ENCODE results near the gene TMEM44.

GRCh38 chr3:194620196-194620595 is 13.0 kb downstream of the TMEM44 start:
- TF ChIP-seq POLR2A (IDR thresholded peaks at IDR 0.05) (no peak), CTCF (IDR thresholded peaks at IDR 0.05) (no peak)

All from heart left ventricle (tissue), 13 donors.